HG03378 (cell line): ENCODE results near the gene BOC.

Experiments used
- ATAC-seq: cut with Tn5 transposase; IDR thresholded peaks from one replicate; pipeline ENCODE4 v1.9.1; 2021; ENCODE audit warnings: mild to moderate bottlenecking, moderate library complexity; ENCODE audit not compliant: unreplicated experiment

Gene BOC

GRCh38 chr3:113331187-113331586, 119.8 kb downstream of the BOC start:
- ATAC-seq: no peak
